Panc1 (cell line): ENCODE measurements around the gene ABCD3. TPM values are rescaled to one million over a fixed set of nuclear protein-coding genes. Genes with fewer than 3 reads are reported as not detected.

Experiments
- ATAC-seq: fragments of 200-7000 bp; cut with Tn5 transposase; 2 replicates; pipeline ENCODE4 v1.9.1; 2020; ENCODE audit warnings: mild to moderate bottlenecking, moderate library complexity
- BruUV-seq: library from RNA; stranded (reverse); fragments of 400-500 nt; replicated peaks from 2 replicates; lab custom pipeline; 2021; lab: Mats Ljungman, UMichigan
- CTCF ChIA-PET: fragments of 300-600 bp; sonication (Branson Sonifier 250); formaldehyde crosslinking; loops from one replicate; lab custom pipeline; 2022; ENCODE audit warnings: antibody characterized with exemption; lab: Charles Lee
- POLR2A ChIA-PET: fragments of 300-600 bp; sonication (Branson Sonifier 250); formaldehyde crosslinking; loops from one replicate; lab custom pipeline; 2022; ENCODE audit warnings: antibody characterized with exemption; lab: Charles Lee
- DNase-seq: peaks from one replicate; pipeline ENCODE4 v3.0.0-alpha.2; 2010; ENCODE audit warnings: low read depth, low spot score
- H3K27ac ChIP-seq: 2 replicates; pipeline ENCODE4 v1.5.1; 2011; ENCODE audit warnings: mild to moderate bottlenecking, low read length, inconsistent platforms
- H3K27me3 ChIP-seq: fragments of 200-500 bp; sonication (Bioruptor generic); 2 replicates; pipeline ENCODE4 v1.6.0; 2014; ENCODE audit warnings: low read length, inconsistent platforms; ENCODE audit not compliant: control insufficient read depth, insufficient read depth
- H3K36me3 ChIP-seq: fragments of 200-500 bp; sonication (Bioruptor generic); 2 replicates; pipeline ENCODE4 v1.5.1; 2014; ENCODE audit warnings: inconsistent platforms, mild to moderate bottlenecking, low read length, moderate library complexity; ENCODE audit not compliant: control insufficient read depth, insufficient read depth
- H3K4me1 ChIP-seq: 2 replicates; pipeline ENCODE4 v1.5.1; 2011; ENCODE audit warnings: inconsistent platforms, mild to moderate bottlenecking, low read length, moderate library complexity; ENCODE audit not compliant: control insufficient read depth, insufficient read depth
- H3K4me3 ChIP-seq, 2 experiments: 2 replicates each; pipeline ENCODE4 v1.5.1; 2011 to 2012; ENCODE audit warnings: low read depth in 2 of 2, low read length in 2 of 2, mild to moderate bottlenecking in 2 of 2, inconsistent platforms in 1 of 2, moderate library complexity in 1 of 2
- H3K9me3 ChIP-seq: fragments of 200-500 bp; sonication (Bioruptor generic); 2 replicates; pipeline ENCODE4 v1.5.1; 2014; ENCODE audit warnings: low read depth, mild to moderate bottlenecking, inconsistent platforms, low read length, moderate library complexity; ENCODE audit not compliant: control insufficient read depth, insufficient read depth
- POLR2AphosphoS5 ChIP-seq: IDR thresholded peaks from 2 replicates; pipeline ENCODE4 v1.6.1; 2012; ENCODE audit warnings: mild to moderate bottlenecking, low read depth, low read length, moderate library complexity
- SIN3A ChIP-seq: IDR thresholded peaks from 2 replicates; pipeline ENCODE4 v1.6.1; 2012; ENCODE audit warnings: low read depth, mild to moderate bottlenecking, low read length, moderate library complexity, borderline replicate concordance; ENCODE audit not compliant: insufficient read depth
- TCF7L2 ChIP-seq: IDR thresholded peaks from 2 replicates; pipeline ENCODE4 v1.6.1; 2011; ENCODE audit warnings: mild to moderate bottlenecking, low read depth, low read length, inconsistent platforms
- in situ Hi-C: cut with HindIII; loops from 2 replicates; pipeline ENCODE4 v1.10.0; 2016; ENCODE audit warnings: low sequenced_read_pairs, low pct_unique_long_range_greater_than_20kb
- intact Hi-C: fragments of 100-400 bp; cut with micrococcal nuclease; formaldehyde crosslinking; loops from one replicate; pipeline ENCODE4 v1.10.0; 2022; ENCODE audit not compliant: unreplicated experiment
- total RNA-seq: library from RNA; stranded (reverse); gene quantifications from one replicate; pipeline ENCODE4 v1.2.1, GENCODE V29; 2021; ENCODE audit not compliant: unreplicated experiment
- TF ChIP-seq, protein P1 (sequence below), 2 experiments: IDR thresholded peaks; 2 replicates each; pipeline ENCODE4 v1.6.1; 2011 to 2012; ENCODE audit warnings: low read depth in 2 of 2, control low read depth in 1 of 2, low read length in 1 of 2, mild to moderate bottlenecking in 1 of 2, moderate library complexity in 1 of 2; ENCODE audit not compliant: insufficient read depth in 1 of 2
- TF ChIP-seq, protein P2 (sequence below): fragments of 450-650 bp; IDR thresholded peaks from 2 replicates; pipeline ENCODE4 v1.5.1; 2017; ENCODE audit warnings: mild to moderate bottlenecking

The ABCD3 gene
- total RNA-seq, 1 experiment from 2014 or later, result 40.5 TPM

DNA sequence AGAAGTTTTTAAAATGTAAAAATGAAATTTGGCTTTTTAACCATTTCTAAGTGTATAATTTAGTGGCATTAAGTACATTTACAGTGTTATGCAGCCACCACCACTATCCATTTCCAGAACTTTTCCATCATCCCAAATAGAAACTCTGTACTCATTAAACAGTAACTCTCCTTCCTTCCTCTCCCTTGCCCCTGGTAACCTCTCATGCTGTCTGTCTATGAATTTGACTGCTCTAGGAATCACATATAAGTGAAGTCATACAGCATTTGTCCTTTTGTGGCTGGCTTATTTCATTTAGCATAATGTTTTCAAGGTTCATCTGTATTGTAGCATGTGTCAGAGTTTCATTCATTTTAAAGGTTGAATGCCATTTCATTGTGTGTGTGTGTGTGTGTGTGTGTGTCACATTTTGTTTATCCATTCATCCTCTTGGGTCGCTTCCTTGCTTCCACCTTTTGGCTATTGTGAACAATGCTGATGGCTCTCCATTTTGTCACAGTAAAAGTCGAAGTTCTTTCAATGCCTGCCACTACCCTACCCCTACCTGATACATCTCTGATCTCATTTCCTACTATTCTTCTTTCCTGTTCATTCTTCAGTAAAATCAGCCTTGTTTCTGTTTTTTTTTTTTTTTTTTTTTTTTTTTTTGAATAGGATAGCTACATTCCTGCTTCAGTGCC, 78.0 kb downstream of the ABCD3 start:
- Histone ChIP-seq H3K36me3 (peaks cover 6% of the 10 kb centered on the region), H3K9me3 (no peaks in the 10 kb centered on the region), H3K4me3 (no peak overlapping the region), H3K27ac (no peak overlapping the region), H3K4me1 (no peaks in the 10 kb centered on the region), H3K27me3 (no peaks in the 10 kb centered on the region)
- intact Hi-C loops, result no loop called here
- POLR2A ChIA-PET, result interaction anchor here (0.6 kb wide), 1 partner anchor 84 kb away, joined by 5 read pairs; no protein-coding TSS in a partner anchor
- TF ChIP-seq, protein P1, sequence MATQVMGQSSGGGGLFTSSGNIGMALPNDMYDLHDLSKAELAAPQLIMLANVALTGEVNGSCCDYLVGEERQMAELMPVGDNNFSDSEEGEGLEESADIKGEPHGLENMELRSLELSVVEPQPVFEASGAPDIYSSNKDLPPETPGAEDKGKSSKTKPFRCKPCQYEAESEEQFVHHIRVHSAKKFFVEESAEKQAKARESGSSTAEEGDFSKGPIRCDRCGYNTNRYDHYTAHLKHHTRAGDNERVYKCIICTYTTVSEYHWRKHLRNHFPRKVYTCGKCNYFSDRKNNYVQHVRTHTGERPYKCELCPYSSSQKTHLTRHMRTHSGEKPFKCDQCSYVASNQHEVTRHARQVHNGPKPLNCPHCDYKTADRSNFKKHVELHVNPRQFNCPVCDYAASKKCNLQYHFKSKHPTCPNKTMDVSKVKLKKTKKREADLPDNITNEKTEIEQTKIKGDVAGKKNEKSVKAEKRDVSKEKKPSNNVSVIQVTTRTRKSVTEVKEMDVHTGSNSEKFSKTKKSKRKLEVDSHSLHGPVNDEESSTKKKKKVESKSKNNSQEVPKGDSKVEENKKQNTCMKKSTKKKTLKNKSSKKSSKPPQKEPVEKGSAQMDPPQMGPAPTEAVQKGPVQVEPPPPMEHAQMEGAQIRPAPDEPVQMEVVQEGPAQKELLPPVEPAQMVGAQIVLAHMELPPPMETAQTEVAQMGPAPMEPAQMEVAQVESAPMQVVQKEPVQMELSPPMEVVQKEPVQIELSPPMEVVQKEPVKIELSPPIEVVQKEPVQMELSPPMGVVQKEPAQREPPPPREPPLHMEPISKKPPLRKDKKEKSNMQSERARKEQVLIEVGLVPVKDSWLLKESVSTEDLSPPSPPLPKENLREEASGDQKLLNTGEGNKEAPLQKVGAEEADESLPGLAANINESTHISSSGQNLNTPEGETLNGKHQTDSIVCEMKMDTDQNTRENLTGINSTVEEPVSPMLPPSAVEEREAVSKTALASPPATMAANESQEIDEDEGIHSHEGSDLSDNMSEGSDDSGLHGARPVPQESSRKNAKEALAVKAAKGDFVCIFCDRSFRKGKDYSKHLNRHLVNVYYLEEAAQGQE (IDR thresholded peaks at IDR 0.05; ENCODE audit: insufficient read depth in 1 of 2, low read depth in 2 of 2, low read length in 1 of 2), result no peak
- no peak for TF ChIP-seq TCF7L2
- TF ChIP-seq, protein P2, sequence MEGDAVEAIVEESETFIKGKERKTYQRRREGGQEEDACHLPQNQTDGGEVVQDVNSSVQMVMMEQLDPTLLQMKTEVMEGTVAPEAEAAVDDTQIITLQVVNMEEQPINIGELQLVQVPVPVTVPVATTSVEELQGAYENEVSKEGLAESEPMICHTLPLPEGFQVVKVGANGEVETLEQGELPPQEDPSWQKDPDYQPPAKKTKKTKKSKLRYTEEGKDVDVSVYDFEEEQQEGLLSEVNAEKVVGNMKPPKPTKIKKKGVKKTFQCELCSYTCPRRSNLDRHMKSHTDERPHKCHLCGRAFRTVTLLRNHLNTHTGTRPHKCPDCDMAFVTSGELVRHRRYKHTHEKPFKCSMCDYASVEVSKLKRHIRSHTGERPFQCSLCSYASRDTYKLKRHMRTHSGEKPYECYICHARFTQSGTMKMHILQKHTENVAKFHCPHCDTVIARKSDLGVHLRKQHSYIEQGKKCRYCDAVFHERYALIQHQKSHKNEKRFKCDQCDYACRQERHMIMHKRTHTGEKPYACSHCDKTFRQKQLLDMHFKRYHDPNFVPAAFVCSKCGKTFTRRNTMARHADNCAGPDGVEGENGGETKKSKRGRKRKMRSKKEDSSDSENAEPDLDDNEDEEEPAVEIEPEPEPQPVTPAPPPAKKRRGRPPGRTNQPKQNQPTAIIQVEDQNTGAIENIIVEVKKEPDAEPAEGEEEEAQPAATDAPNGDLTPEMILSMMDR, result no peak
- no peak for TF ChIP-seq SIN3A
- no peak for TF ChIP-seq POLR2AphosphoS5
- in situ Hi-C loops, result no loop called here
- ATAC-seq (no peak), DNase-seq (no peak)
- CTCF ChIA-PET, result no interaction called here
- BruUV-seq, result no TSS peak

DNA sequence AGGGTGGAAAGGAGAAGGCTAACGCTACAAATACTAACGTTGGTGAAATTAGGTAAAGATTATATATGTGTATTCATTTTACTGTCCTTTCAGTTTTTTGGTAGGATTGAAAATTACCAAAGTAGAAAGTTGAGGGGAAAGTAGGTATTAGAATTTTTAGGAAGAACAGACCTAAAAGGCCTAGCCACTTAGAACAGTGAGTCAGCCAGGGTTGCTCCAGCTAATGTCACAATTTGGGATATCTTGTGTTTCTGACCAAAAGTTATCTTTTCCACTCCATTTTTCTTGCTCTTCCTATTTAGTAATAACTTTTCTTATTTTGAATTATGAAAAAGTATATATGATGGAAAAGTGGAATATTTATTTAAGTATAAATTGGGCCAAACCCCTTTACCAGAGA, 83.2 kb downstream of the ABCD3 start:
- intact Hi-C loops, result no loop called here
- BruUV-seq, result no TSS peak
- CTCF ChIA-PET, result no interaction called here
- DNase-seq (no peak), ATAC-seq (no peak)
- Histone ChIP-seq H3K27ac (no peak overlapping the region), H3K9me3 (no peaks in the 10 kb centered on the region), H3K36me3 (peaks cover 3% of the 10 kb centered on the region; the same call in 1 of the 2 replicates), H3K4me1 (no peaks in the 10 kb centered on the region), H3K27me3 (no peaks in the 10 kb centered on the region), H3K4me3 (no peak overlapping the region)
- in situ Hi-C loops, result no loop called here
- POLR2A ChIA-PET, result interaction anchor here (0.7 kb wide), 1 partner anchor 58 kb away, joined by 9 read pairs; no protein-coding TSS in a partner anchor
- TF ChIP-seq, protein P1 (IDR thresholded peaks at IDR 0.05; ENCODE audit: insufficient read depth in 1 of 2, low read depth in 2 of 2, low read length in 1 of 2), result no peak
- TF ChIP-seq, protein P2, result no peak
- TF ChIP-seq SIN3A, result no peak
- TF ChIP-seq POLR2AphosphoS5, result no peak
- no peak for TF ChIP-seq TCF7L2
